SK-N-SH (cell line): ENCODE measurements around the gene QSOX2. TPM values are rescaled to one million over a fixed set of nuclear protein-coding genes. Genes with fewer than 3 reads are reported as not detected.

Experiments used
- CTCF ChIA-PET: fragments of 300-600, 350-600 bp; formaldehyde crosslinking; extraction: SDS; loops from one replicate; lab custom pipeline; 2021; lab: Yijun Ruan, JAX
- POLR2A ChIA-PET: fragments of 350-600 bp; sonication (Branson Sonifier 250); formaldehyde crosslinking; extraction: SDS; loops from one replicate; lab custom pipeline; 2020; ENCODE audit warnings: antibody characterized with exemption, inconsistent platforms; lab: Yijun Ruan, JAX
- DNase-seq: peaks from one replicate; pipeline ENCODE4 v3.0.0; 2012
- H2AFZ ChIP-seq: fragments of 200-600 bp; sonication (generic); 2 replicates; pipeline ENCODE4 v1.8.1; 2016; ENCODE audit warnings: antibody characterized with exemption, mild to moderate bottlenecking, low read depth
- H3F3A ChIP-seq: fragments of 200-600 bp; sonication (generic); replicated peaks from 2 replicates; pipeline ENCODE3; 2016; ENCODE audit warnings: antibody characterized with exemption, mild to moderate bottlenecking; ENCODE audit not compliant: insufficient read depth
- H3K27ac ChIP-seq, 2 experiments: fragments of 200-500 bp in 1 of 2; fragments of 200-600 bp in 1 of 2; sonication (Bioruptor generic) in 1 of 2; sonication (generic), shearing (Covaris generic) in 1 of 2; 2 replicates each; pipeline versions ENCODE4 v1.5.1 to v1.6.1; 2014 to 2016; ENCODE audit warnings: low read depth in 2 of 2, inconsistent platforms in 1 of 2, low read length in 1 of 2, mild to moderate bottlenecking in 1 of 2, mixed read lengths in 1 of 2
- H3K27me3 ChIP-seq: fragments of 200-600 bp; sonication (generic), shearing (Covaris generic); 2 replicates; pipeline ENCODE4 v1.6.1; 2016; ENCODE audit warnings: mixed run types; ENCODE audit not compliant: insufficient read depth
- H3K36me3 ChIP-seq, 2 experiments: fragments of 200-500 bp in 1 of 2; fragments of 200-600 bp in 1 of 2; sonication (Bioruptor generic) in 1 of 2; sonication (generic) in 1 of 2; replicated peaks in 1 of 2; 2 replicates each; pipeline versions ENCODE3 to v1.5.1; 2014 to 2016; ENCODE audit warnings: low read length in 1 of 2, mild to moderate bottlenecking in 1 of 2; ENCODE audit not compliant: insufficient read depth in 2 of 2, control insufficient read depth in 1 of 2
- H3K4me1 ChIP-seq, 2 experiments: fragments of 200-500 bp in 1 of 2; fragments of 200-600 bp in 1 of 2; sonication (Bioruptor generic) in 1 of 2; sonication (generic), shearing (Covaris generic) in 1 of 2; 2 replicates each; pipeline versions ENCODE4 v1.5.1 to v1.6.1; 2014 to 2016; ENCODE audit warnings: low read depth in 1 of 2, low read length in 1 of 2, mixed run types in 1 of 2; ENCODE audit not compliant: insufficient read depth in 2 of 2, control insufficient read depth in 1 of 2
- H3K4me2 ChIP-seq: fragments of 200-600 bp; sonication (generic), shearing (Covaris generic); 2 replicates; pipeline ENCODE4 v1.6.1; 2017; ENCODE audit warnings: mixed run types
- H3K4me3 ChIP-seq, 2 experiments: fragments of 200-500 bp in 1 of 2; fragments of 200-600 bp in 1 of 2; sonication (Bioruptor generic) in 1 of 2; sonication (generic), shearing (Covaris generic) in 1 of 2; 2 replicates each; pipeline versions ENCODE4 v1.5.1 to v1.8.1; 2014 to 2016; ENCODE audit warnings: low read depth in 2 of 2, inconsistent platforms in 1 of 2, low read length in 1 of 2, mild to moderate bottlenecking in 1 of 2, mixed read lengths in 1 of 2, moderate library complexity in 1 of 2
- H3K79me2 ChIP-seq: fragments of 200-600 bp; sonication (generic); 2 replicates; pipeline ENCODE4 v1.8.1; 2017; ENCODE audit warnings: mild to moderate bottlenecking; ENCODE audit not compliant: insufficient read depth
- H3K9ac ChIP-seq: fragments of 200-600 bp; sonication (generic); 2 replicates; pipeline ENCODE4 v1.6.1; 2017; ENCODE audit warnings: mixed run types
- H3K9me2 ChIP-seq: fragments of 200-600 bp; sonication (generic); 2 replicates; pipeline ENCODE4 v1.6.1; 2017; ENCODE audit warnings: mixed run types
- H3K9me3 ChIP-seq: fragments of 200-600 bp; sonication (generic); 2 replicates; pipeline ENCODE4 v1.6.1; 2017; ENCODE audit warnings: mixed run types, mild to moderate bottlenecking, moderate library complexity
- H4K20me1 ChIP-seq: fragments of 200-600 bp; sonication (generic); 2 replicates; pipeline ENCODE4 v1.6.1; 2017; ENCODE audit warnings: mild to moderate bottlenecking, mixed run types; ENCODE audit not compliant: insufficient read depth
- CHD2 ChIP-seq: fragments of 150-350 bp; IDR thresholded peaks from 2 replicates; pipeline ENCODE4 v1.6.1; 2018; ENCODE audit warnings: low read length; ENCODE audit not compliant: partially characterized antibody
- ELF1 ChIP-seq: IDR thresholded peaks from 2 replicates; pipeline ENCODE4 v1.4.0; 2012
- EZH2phosphoT487 ChIP-seq: fragments of 200-600 bp; sonication (generic); IDR thresholded peaks from 2 replicates; pipeline ENCODE4 v1.6.1; 2017; ENCODE audit warnings: low read depth, mixed run types, mild to moderate bottlenecking, antibody characterized with exemption, moderate library complexity, borderline replicate concordance
- FOSL2 ChIP-seq: IDR thresholded peaks from 2 replicates; pipeline ENCODE4 v1.4.0; 2012; ENCODE audit warnings: low read depth, mild to moderate bottlenecking, moderate library complexity, borderline replicate concordance
- FOXM1 ChIP-seq: IDR thresholded peaks from 2 replicates; pipeline ENCODE4 v1.4.0; 2012; ENCODE audit warnings: low read depth, mild to moderate bottlenecking
- GABPA ChIP-seq: IDR thresholded peaks from 2 replicates; pipeline ENCODE4 v1.4.0; 2012; ENCODE audit warnings: low read depth, mild to moderate bottlenecking
- GATA2 ChIP-seq: sonication (generic); formaldehyde crosslinking; IDR thresholded peaks from 2 replicates; pipeline ENCODE4 v1.5.0; 2020; ENCODE audit warnings: mild to moderate bottlenecking, missing genetic modification reagents
- JUND ChIP-seq: IDR thresholded peaks from 2 replicates; pipeline ENCODE4 v1.4.0; 2012
- MAX ChIP-seq: IDR thresholded peaks from 2 replicates; pipeline ENCODE4 v1.4.0; 2012; ENCODE audit warnings: low read depth
- MEF2A ChIP-seq: IDR thresholded peaks from 2 replicates; pipeline ENCODE4 v1.4.0; 2012; ENCODE audit warnings: low read depth, borderline replicate concordance
- MXI1 ChIP-seq: IDR thresholded peaks from 2 replicates; pipeline ENCODE4 v1.6.1; 2012; ENCODE audit warnings: mild to moderate bottlenecking, low read depth, low read length, improper control_type of control experiment
- NFIC ChIP-seq: IDR thresholded peaks from 2 replicates; pipeline ENCODE4 v1.4.0; 2012; ENCODE audit warnings: borderline replicate concordance
- NRF1 ChIP-seq: IDR thresholded peaks from 2 replicates; pipeline ENCODE4 v1.6.1; 2012; ENCODE audit warnings: low read depth, mild to moderate bottlenecking, low read length
- RAD21 ChIP-seq: IDR thresholded peaks from 2 replicates; pipeline ENCODE4 v1.6.1; 2012; ENCODE audit warnings: mild to moderate bottlenecking, low read length
- RFX5 ChIP-seq: IDR thresholded peaks from 2 replicates; pipeline ENCODE4 v1.6.1; 2012; ENCODE audit warnings: mild to moderate bottlenecking, improper control_type of control experiment, low read length
- RXRA ChIP-seq: IDR thresholded peaks from 2 replicates; pipeline ENCODE4 v1.4.0; 2012; ENCODE audit warnings: low read depth, mild to moderate bottlenecking, borderline replicate concordance
- SIN3A ChIP-seq: IDR thresholded peaks from 2 replicates; pipeline ENCODE4 v1.6.1; 2012; ENCODE audit warnings: low read depth, mild to moderate bottlenecking, low read length, moderate library complexity, borderline replicate concordance
- SMC3 ChIP-seq: IDR thresholded peaks from 2 replicates; pipeline ENCODE4 v1.6.1; 2012; ENCODE audit warnings: low read depth, low read length, improper control_type of control experiment
- TCF12 ChIP-seq: IDR thresholded peaks from 2 replicates; pipeline ENCODE4 v1.4.0; 2012
- YY1 ChIP-seq: IDR thresholded peaks from 2 replicates; pipeline ENCODE4 v1.4.0; 2012; ENCODE audit warnings: low read depth, mild to moderate bottlenecking
- whole genome bisulfite sequencing: methylation state at CpG from one replicate; pipeline ENCODE4 v1.1.6; 2017; ENCODE audit warnings: low lambda C conversion rate; 5-methylcytosine and 5-hydroxymethylcytosine counted together
- polyA plus RNA-seq, 3 experiments: library from polyadenylated mRNA; depleted of rRNA; stranded (reverse); fragments of >200 nt; gene quantifications; 2 replicates each; pipeline ENCODE4 v1.2.3, GENCODE V29; 2012
- TF ChIP-seq, protein P1 (sequence below): fragments of 200-600 bp; sonication (generic); IDR thresholded peaks from 2 replicates; pipeline ENCODE4 v1.6.1; 2017; ENCODE audit warnings: antibody characterized with exemption, mild to moderate bottlenecking, moderate library complexity
- TF ChIP-seq, protein P2 (sequence below): IDR thresholded peaks from 2 replicates; pipeline ENCODE4 v1.4.0; 2012; ENCODE audit warnings: low read depth, borderline replicate concordance

Gene QSOX2
- polyA plus RNA-seq, 1 of the 3 experiments (the other 2 are of a cell fraction), result 26.6 TPM

DNA sequence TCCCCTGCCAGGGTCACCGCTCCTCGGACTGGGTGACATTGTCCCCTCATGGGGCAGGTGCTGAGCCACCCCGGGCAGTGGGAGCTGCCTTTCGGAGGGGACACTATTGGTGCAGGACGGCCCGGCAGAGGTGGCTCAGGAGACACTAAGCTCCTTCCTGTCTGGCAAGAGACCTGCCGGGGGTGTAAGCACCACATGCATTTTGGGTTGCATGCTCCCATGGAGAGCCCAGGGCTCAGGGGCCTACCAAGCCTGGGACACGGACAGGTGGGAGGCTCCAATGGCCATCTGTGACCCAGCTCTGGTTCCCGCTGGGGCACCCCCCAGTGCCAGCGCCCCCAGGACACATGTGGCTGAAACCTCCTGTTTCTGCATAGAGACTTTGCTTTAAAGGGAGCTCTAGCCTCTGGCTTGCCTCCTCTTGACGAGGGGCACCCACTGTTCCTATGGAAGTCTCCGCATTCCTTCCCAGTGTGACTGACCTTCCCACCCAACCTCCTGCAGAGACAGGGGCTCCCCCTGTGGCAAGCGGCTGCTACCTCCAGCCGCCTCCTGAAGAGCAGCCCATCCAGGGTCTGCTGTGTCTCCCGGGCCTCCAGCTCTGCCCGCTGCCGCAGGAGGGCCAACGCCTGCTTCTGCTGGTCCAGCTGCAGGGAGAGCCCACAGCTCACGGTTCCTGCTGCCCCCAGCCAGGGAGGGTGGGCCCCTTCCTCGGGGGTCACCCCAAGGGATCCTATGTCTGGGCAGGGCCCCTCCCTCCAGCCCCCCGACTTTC lies 30.2 kb upstream of the QSOX2 start:
- no peaks in the 10 kb centered on the region for H4K20me1 ChIP-seq
- peaks cover 50% of the 10 kb centered on the region for H3K27me3 ChIP-seq
- no peaks in the 10 kb centered on the region for H3K9me2 ChIP-seq
- DNase-seq, result peak; percentile 69
- 38% methylated on average over 3 of the region's 21 CpGs for WGBS
- no peak overlapping the region for H3K9ac ChIP-seq
- H3K4me1 ChIP-seq, result no peaks in the 10 kb centered on the region
- H2AFZ ChIP-seq, result no peak overlapping the region
- CTCF ChIA-PET, result interaction anchor here (1.3 to 3.6 kb wide), 8 partner anchors 8 to 143 kb away, joined by 3 to 14 read pairs (median 5); no protein-coding TSS in a partner anchor
- TF ChIP-seq EZH2phosphoT487 (no peak), GABPA (no peak), MAX (no peak), RFX5 (no peak), CHD2 (no peak), FOXM1 (no peak), MEF2A (no peak), JUND (no peak)
- TF ChIP-seq, protein P1, sequence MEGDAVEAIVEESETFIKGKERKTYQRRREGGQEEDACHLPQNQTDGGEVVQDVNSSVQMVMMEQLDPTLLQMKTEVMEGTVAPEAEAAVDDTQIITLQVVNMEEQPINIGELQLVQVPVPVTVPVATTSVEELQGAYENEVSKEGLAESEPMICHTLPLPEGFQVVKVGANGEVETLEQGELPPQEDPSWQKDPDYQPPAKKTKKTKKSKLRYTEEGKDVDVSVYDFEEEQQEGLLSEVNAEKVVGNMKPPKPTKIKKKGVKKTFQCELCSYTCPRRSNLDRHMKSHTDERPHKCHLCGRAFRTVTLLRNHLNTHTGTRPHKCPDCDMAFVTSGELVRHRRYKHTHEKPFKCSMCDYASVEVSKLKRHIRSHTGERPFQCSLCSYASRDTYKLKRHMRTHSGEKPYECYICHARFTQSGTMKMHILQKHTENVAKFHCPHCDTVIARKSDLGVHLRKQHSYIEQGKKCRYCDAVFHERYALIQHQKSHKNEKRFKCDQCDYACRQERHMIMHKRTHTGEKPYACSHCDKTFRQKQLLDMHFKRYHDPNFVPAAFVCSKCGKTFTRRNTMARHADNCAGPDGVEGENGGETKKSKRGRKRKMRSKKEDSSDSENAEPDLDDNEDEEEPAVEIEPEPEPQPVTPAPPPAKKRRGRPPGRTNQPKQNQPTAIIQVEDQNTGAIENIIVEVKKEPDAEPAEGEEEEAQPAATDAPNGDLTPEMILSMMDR, result no peak
- TF ChIP-seq, all 33 proteins: peak for 0
- Histone ChIP-seq H3K4me3 (no peak overlapping the region), H3K9me3 (no peaks in the 10 kb centered on the region), H3K4me2 (no peak overlapping the region), H3F3A (no peaks in the 10 kb centered on the region), H3K79me2 (no peaks in the 10 kb centered on the region), H3K27ac (no peak overlapping the region), H3K36me3 (no peaks in the 10 kb centered on the region)
- POLR2A ChIA-PET, result interaction anchor here (0.6 to 1.2 kb wide), 2 partner anchors 9 to 252 kb away, joined by 3 read pairs; no protein-coding TSS in a partner anchor

- no peak for DNase-seq
- Histone ChIP-seq H3F3A (no peaks in the 10 kb centered on the region), H3K4me1 (no peaks in the 10 kb centered on the region), H3K4me3 (no peak overlapping the region), H3K79me2 (no peaks in the 10 kb centered on the region)
- ChIA-PET CTCF (interaction anchor here (1.3 to 3.6 kb wide), 8 partner anchors 7 to 142 kb away, joined by 3 to 14 read pairs (median 6); no protein-coding TSS in a partner anchor), POLR2A (interaction anchor here (1.2 kb wide), 1 partner anchor 8 kb away, joined by 3 read pairs; no protein-coding TSS in a partner anchor)
- no peak for TF ChIP-seq MXI1
- no peak for TF ChIP-seq RFX5
- no peak for TF ChIP-seq SMC3
- no peak for TF ChIP-seq CHD2
- no peak for TF ChIP-seq ELF1
- TF ChIP-seq JUND, result no peak
- no peak for TF ChIP-seq FOSL2
- TF ChIP-seq RXRA, result no peak
- no peak for TF ChIP-seq TCF12
- no peak for TF ChIP-seq YY1
- no peak for TF ChIP-seq NRF1
- no peak for TF ChIP-seq GATA2 (CRISPR knock-in tag)
- TF ChIP-seq NFIC, result no peak
- no peak for TF ChIP-seq SIN3A
- TF ChIP-seq RAD21, result no peak
- TF ChIP-seq, protein P2, sequence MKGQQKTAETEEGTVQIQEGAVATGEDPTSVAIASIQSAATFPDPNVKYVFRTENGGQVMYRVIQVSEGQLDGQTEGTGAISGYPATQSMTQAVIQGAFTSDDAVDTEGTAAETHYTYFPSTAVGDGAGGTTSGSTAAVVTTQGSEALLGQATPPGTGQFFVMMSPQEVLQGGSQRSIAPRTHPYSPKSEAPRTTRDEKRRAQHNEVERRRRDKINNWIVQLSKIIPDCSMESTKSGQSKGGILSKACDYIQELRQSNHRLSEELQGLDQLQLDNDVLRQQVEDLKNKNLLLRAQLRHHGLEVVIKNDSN, result no peak
- TF ChIP-seq EZH2phosphoT487, result no peak
- TF ChIP-seq, all 33 proteins: peak for 0
- H3K9me2 ChIP-seq, result no peaks in the 10 kb centered on the region
- H4K20me1 ChIP-seq, result no peaks in the 10 kb centered on the region
- H3K9me3 ChIP-seq, result no peaks in the 10 kb centered on the region
- 58% methylated on average over 20 of the region's 28 CpGs for WGBS
- H3K27me3 ChIP-seq, result peaks cover 45% of the 10 kb centered on the region
- H3K9ac ChIP-seq, result no peak overlapping the region
- no peak overlapping the region for H2AFZ ChIP-seq
- no peaks in the 10 kb centered on the region for H3K36me3 ChIP-seq
- H3K27ac ChIP-seq, result no peak overlapping the region
- no peak overlapping the region for H3K4me2 ChIP-seq
These were observed 29.4 kb upstream of the QSOX2 start for GRCh38 chr9:136274786-136275654.
